Kidney (tissue), 14 donors: ENCODE results near the gene NAT8. TPM values are rescaled to one million over a fixed set of nuclear protein-coding genes. Genes with fewer than 3 reads are reported as not detected.
"Not testable (repeated sequence)": the region's sequence is repeated elsewhere in the genome, so short reads cannot be mapped to it uniquely, and the experiment has no call there.

ENCODE experiments used
- DNase-seq, 5 donors: peaks; one replicate each; pipeline ENCODE4 v3.0.0-alpha.2; 2013 to 2020
- FAIRE-seq: peaks from 2 replicates; lab custom pipeline; 2012; peaks lifted over from hg19 to GRCh38; lab: Jason Lieb, UNC
- H3K27ac ChIP-seq, 2 donors: one replicate each; pipeline ENCODE4 v1.7.0; 2013; ENCODE audit warnings: low read depth in 2 of 2, low read length in 2 of 2, inconsistent platforms in 1 of 2
- H3K27me3 ChIP-seq: one replicate; pipeline ENCODE4 v1.7.1; 2013; ENCODE audit warnings: low read length, inconsistent platforms; ENCODE audit not compliant: control insufficient read depth, insufficient read depth
- H3K36me3 ChIP-seq, 3 donors: one replicate each; pipeline versions ENCODE4 v1.7.0 to v1.7.1; 2013; ENCODE audit warnings: low read length in 3 of 3, control low read depth in 1 of 3, inconsistent platforms in 1 of 3; ENCODE audit not compliant: insufficient read depth in 3 of 3, control insufficient read depth in 2 of 3
- H3K4me1 ChIP-seq, 3 donors: one replicate each; pipeline versions ENCODE4 v1.7.0 to v1.7.1; 2013; ENCODE audit warnings: low read length in 3 of 3, inconsistent platforms in 1 of 3, low read depth in 1 of 3; ENCODE audit not compliant: control insufficient read depth in 2 of 3, insufficient read depth in 2 of 3
- H3K4me3 ChIP-seq, 3 donors: one replicate each; pipeline versions ENCODE4 v1.7.0 to v1.8.1; 2013; ENCODE audit warnings: low read length in 3 of 3, control low read depth in 1 of 3, inconsistent platforms in 1 of 3
- H3K9ac ChIP-seq, 3 donors: one replicate each; pipeline versions ENCODE4 v1.7.0 to v1.7.1; 2013; ENCODE audit warnings: low read length in 3 of 3, control low read depth in 1 of 3, inconsistent platforms in 1 of 3
- H3K9me3 ChIP-seq, 3 donors: one replicate each; pipeline versions ENCODE4 v1.7.0 to v1.7.1; 2013; ENCODE audit warnings: low read length in 3 of 3, control low read depth in 1 of 3, inconsistent platforms in 1 of 3; ENCODE audit not compliant: control insufficient read depth in 2 of 3, insufficient read depth in 1 of 3
- CTCF ChIP-seq: IDR thresholded peaks from 3 replicates; pipeline ENCODE4 v1.5.1; 2012; ENCODE audit warnings: mild to moderate bottlenecking, moderate library complexity, borderline replicate concordance; ENCODE audit not compliant: insufficient read depth; ENCODE audit errors: extremely low read depth
- intact Hi-C: fragments of 100-400 bp; cut with DNase I; formaldehyde crosslinking; loops from one replicate; pipeline ENCODE4 v1.11.1; 2022
- polyA plus RNA-seq: library from polyadenylated mRNA; stranded (reverse); fragments of 350-450 nt; fragmentation: Illumina TruSeq; extraction: RNeasy Lipid Tissue Mini Kit (QIAGEN cat#74804); gene quantifications from one replicate; pipeline ENCODE4 v1.2.3, GENCODE V29; 2014; ENCODE audit warnings: low read depth, low replicate concordance; ENCODE audit not compliant: insufficient read depth
- total RNA-seq: library from RNA; stranded (reverse); fragmentation: NEBNext Ultra II Directional; extraction: Animal tissue kit (Norgen Biotek cat#: 25700); gene quantifications from one replicate; pipeline ENCODE4 v1.2.1, GENCODE V29; 2021
- donor health status: control.
- donor health status: control.
- donor health status: control.
- donor health status: control.
- donor health status: control.
- donor health status: DM: yes; HTN: yes; CAD: no.
- donor health status: Normal renal cell carcinoma (clear cell type).

NAT8 gene
- total and polyA plus RNA-seq, 2 donors from 2014 or later, result 94.4 to 1,820 TPM

DNA sequence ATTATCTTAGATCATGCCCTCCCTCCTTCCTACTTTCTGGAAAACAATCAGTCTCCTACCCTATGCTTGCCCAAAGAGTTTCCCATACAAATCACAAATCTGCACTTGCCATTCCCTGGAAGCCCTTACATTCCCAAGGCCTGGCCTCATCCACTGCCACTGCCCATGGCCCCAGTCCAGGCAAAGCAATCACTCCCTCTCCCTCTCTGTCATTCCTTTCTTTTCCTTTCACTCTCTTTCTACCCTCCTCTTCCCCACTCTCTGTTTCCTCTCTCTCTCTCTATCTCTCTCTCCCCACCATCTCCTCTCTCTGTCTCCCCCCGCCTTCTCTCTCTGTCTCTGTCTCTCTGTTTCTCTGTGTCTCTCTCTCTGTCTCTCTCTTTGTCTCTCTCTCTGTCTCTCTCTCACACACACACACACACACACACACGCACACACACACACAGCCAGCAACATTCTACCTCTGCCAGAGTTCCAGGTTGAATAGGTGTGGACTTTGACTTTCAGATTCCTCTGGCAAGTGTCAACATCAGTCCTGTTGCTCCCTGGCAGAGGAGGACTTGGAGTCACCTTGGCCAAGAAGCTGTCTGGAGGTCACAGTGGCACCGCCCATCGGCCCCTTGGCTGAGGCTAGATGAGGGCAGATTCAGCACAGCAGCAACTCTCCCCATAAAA lies 43.7 kb upstream of the NAT8 start:
- no peak for FAIRE-seq
- Histone ChIP-seq H3K4me3 (peak overlapping the region in 2 of 3 donors; percentile 38 to 50), H3K27me3 (no peaks in the 10 kb centered on the region), H3K4me1 (peaks cover 0 to 2% (median 0%) of the 10 kb centered on the region in 3 donors), H3K9ac (peak overlapping the region in 1 of 3 donors; percentile 28), H3K9me3 (no peaks in the 10 kb centered on the region), H3K27ac (peak overlapping the region; percentile 65 to 92), H3K36me3 (no peaks in the 10 kb centered on the region)
- TF ChIP-seq CTCF, result no peak
- peak in 3 of 5 donors; percentile 5 to 32 (median 27) for DNase-seq
- intact Hi-C loops, result no loop called here

GRCh38 chr2:73684905-73685304 lies 42.7 kb upstream of the NAT8 start:
- H3K9ac ChIP-seq, DNase-seq, FAIRE-seq, H3K36me3 ChIP-seq, H3K4me1 ChIP-seq, H3K4me3 ChIP-seq, H3K27me3 ChIP-seq, intact Hi-C loops, H3K9me3 ChIP-seq, H3K27ac ChIP-seq: not testable (repeated sequence)

GRCh38 chr2:73684325-73684724 lies 42.1 kb upstream of the NAT8 start:
- H3K27ac ChIP-seq, DNase-seq, H3K9ac ChIP-seq, H3K27me3 ChIP-seq, H3K4me1 ChIP-seq, intact Hi-C loops, FAIRE-seq, H3K9me3 ChIP-seq, H3K4me3 ChIP-seq, H3K36me3 ChIP-seq: not testable (repeated sequence)

- H3K36me3 ChIP-seq, H3K27me3 ChIP-seq, H3K9me3 ChIP-seq, H3K27ac ChIP-seq, H3K4me3 ChIP-seq, H3K9ac ChIP-seq, FAIRE-seq, intact Hi-C loops, H3K4me1 ChIP-seq: not testable (repeated sequence)
- TF ChIP-seq CTCF, result peak; percentile 58
- DNase-seq, result peak in 2 of 5 donors; percentile 30 to 66
Observed at GRCh38 chr2:73679951-73680571, 37.8 kb upstream of the NAT8 start.

GRCh38 chr2:73679237-73679636 lies 37.0 kb upstream of the NAT8 start:
- H3K9ac ChIP-seq, FAIRE-seq, H3K27me3 ChIP-seq, H3K4me3 ChIP-seq, DNase-seq, H3K36me3 ChIP-seq, H3K4me1 ChIP-seq, H3K9me3 ChIP-seq, H3K27ac ChIP-seq, intact Hi-C loops: not testable (repeated sequence)

- H3K9ac ChIP-seq, H3K4me3 ChIP-seq, FAIRE-seq, H3K27me3 ChIP-seq, intact Hi-C loops, H3K27ac ChIP-seq, DNase-seq, H3K36me3 ChIP-seq, H3K9me3 ChIP-seq, H3K4me1 ChIP-seq: not testable (repeated sequence)
Observed at GRCh38 chr2:73678008-73678407, 35.8 kb upstream of the NAT8 start.
